ENCODE data around the gene PLAC1. TPM values are rescaled to one million over a fixed set of nuclear protein-coding genes. Genes with fewer than 3 reads are reported as not detected.

The PLAC1 gene
- 0.04 TPM for polyA plus RNA-seq
- long read RNA-seq, donor 1: 0 reads
- long read RNA-seq, donor 2: 0 reads
- long read RNA-seq, donor 3: 0 reads
- long read RNA-seq, donor 4: 0 reads
- long read RNA-seq, donor 5: 0 reads
- long read RNA-seq, donor 6, partial matches to known transcripts: 0 of 1 reads
- long read RNA-seq, donor 6, other reads (novel, unspliced or antisense): 0 of 1 reads
- long read RNA-seq, donor 7: 0 reads
- long read RNA-seq, donor 8: 0 reads
- long read RNA-seq, donor 9: 0 reads
- long read RNA-seq, donor 10: 0 reads
- long read RNA-seq, donor 11: 0 reads

- Histone ChIP-seq H3K36me3 (ENCODE audit: control insufficient read depth, insufficient read depth, low read length) (no peaks in the 10 kb centered on the region), H3K9me3 (ENCODE audit: control insufficient read depth, low read depth, low read length) (no peaks in the 10 kb centered on the region), H3K4me1 (ENCODE audit: control insufficient read depth, insufficient read depth, low read length) (no peaks in the 10 kb centered on the region), H3K27ac (ENCODE audit: low read length) (no peak within 1 kb of the TSS), H3K4me3 (ENCODE audit: low read length) (no peak within 1 kb of the TSS), H3K27me3 (ENCODE audit: control insufficient read depth, insufficient read depth, low read length) (no peaks in the 10 kb centered on the region)
- no CpG with 5 or more reads among the region's 5 CpGs for WGBS (ENCODE audit: insufficient coverage, low lambda C conversion rate)
- DNase-seq: no peak
These were observed at the start of gene PLAC1 for GRCh38 chrX:134658002-134658759. PLAC1 (minus strand) TSS chrX:134658471; CDS start chrX:134566682, 91,789 bp downstream.

GRCh38 chrX:134706138-134706537, 47.9 kb upstream of the PLAC1 start:
- H3K9me3 ChIP-seq (ENCODE audit: control insufficient read depth, low read depth, low read length): no peaks in the 10 kb centered on the region
- no CpG with 5 or more reads among the region's 5 CpGs for WGBS (ENCODE audit: insufficient coverage, low lambda C conversion rate)

GRCh38 chrX:134695999-134696398, 37.7 kb upstream of the PLAC1 start:
- Histone ChIP-seq H3K36me3 (ENCODE audit: control insufficient read depth, insufficient read depth, low read length) (no peaks in the 10 kb centered on the region), H3K27me3 (ENCODE audit: control insufficient read depth, insufficient read depth, low read length) (no peaks in the 10 kb centered on the region), H3K9me3 (ENCODE audit: control insufficient read depth, low read depth, low read length) (no peaks in the 10 kb centered on the region), H3K27ac (ENCODE audit: low read length) (no peak overlapping the region), H3K4me3 (ENCODE audit: low read length) (no peak overlapping the region), H3K4me1 (ENCODE audit: control insufficient read depth, insufficient read depth, low read length) (no peaks in the 10 kb centered on the region)
- no peak for DNase-seq
- no CpG with 5 or more reads among the region's 1 CpG for WGBS (ENCODE audit: insufficient coverage, low lambda C conversion rate)

More at GRCh38 chrX:134706138-134706537, 47.9 kb upstream of the PLAC1 start:
- Histone ChIP-seq H3K36me3 (ENCODE audit: control insufficient read depth, insufficient read depth, low read length) (no peaks in the 10 kb centered on the region), H3K27me3 (ENCODE audit: control insufficient read depth, insufficient read depth, low read length) (no peaks in the 10 kb centered on the region), H3K4me1 (ENCODE audit: control insufficient read depth, insufficient read depth, low read length) (no peaks in the 10 kb centered on the region), H3K27ac (ENCODE audit: low read length) (no peak overlapping the region), H3K4me3 (ENCODE audit: low read length) (no peak overlapping the region)
- DNase-seq: no peak

GRCh38 chrX:134694333-134695322, 36.4 kb upstream of the PLAC1 start:
- no peaks in the 10 kb centered on the region for H3K4me1 ChIP-seq (ENCODE audit: control insufficient read depth, insufficient read depth, low read length)
- no peak for DNase-seq
- WGBS (ENCODE audit: insufficient coverage, low lambda C conversion rate): no CpG with 5 or more reads among the region's 5 CpGs
- no peaks in the 10 kb centered on the region for H3K9me3 ChIP-seq (ENCODE audit: control insufficient read depth, low read depth, low read length)
- no peaks in the 10 kb centered on the region for H3K27me3 ChIP-seq (ENCODE audit: control insufficient read depth, insufficient read depth, low read length)
- H3K4me3 ChIP-seq (ENCODE audit: low read length): no peak overlapping the region
- no peaks in the 10 kb centered on the region for H3K36me3 ChIP-seq (ENCODE audit: control insufficient read depth, insufficient read depth, low read length)
- no peak overlapping the region for H3K27ac ChIP-seq (ENCODE audit: low read length)

GRCh38 chrX:134693644-134694043, 35.4 kb upstream of the PLAC1 start:
- no peak for DNase-seq
- Histone ChIP-seq H3K27ac (ENCODE audit: low read length) (no peak overlapping the region), H3K4me1 (ENCODE audit: control insufficient read depth, insufficient read depth, low read length) (no peaks in the 10 kb centered on the region), H3K27me3 (ENCODE audit: control insufficient read depth, insufficient read depth, low read length) (no peaks in the 10 kb centered on the region), H3K36me3 (ENCODE audit: control insufficient read depth, insufficient read depth, low read length) (no peaks in the 10 kb centered on the region), H3K4me3 (ENCODE audit: low read length) (no peak overlapping the region), H3K9me3 (ENCODE audit: control insufficient read depth, low read depth, low read length) (no peaks in the 10 kb centered on the region)
- WGBS (ENCODE audit: insufficient coverage, low lambda C conversion rate): no CpG with 5 or more reads among the region's 2 CpGs

GRCh38 chrX:134692990-134693389, 34.7 kb upstream of the PLAC1 start:
- no CpG with 5 or more reads among the region's 1 CpG for WGBS (ENCODE audit: insufficient coverage, low lambda C conversion rate)
- Histone ChIP-seq H3K36me3 (ENCODE audit: control insufficient read depth, insufficient read depth, low read length) (no peaks in the 10 kb centered on the region), H3K9me3 (ENCODE audit: control insufficient read depth, low read depth, low read length) (no peaks in the 10 kb centered on the region), H3K27me3 (ENCODE audit: control insufficient read depth, insufficient read depth, low read length) (no peaks in the 10 kb centered on the region), H3K4me1 (ENCODE audit: control insufficient read depth, insufficient read depth, low read length) (no peaks in the 10 kb centered on the region), H3K27ac (ENCODE audit: low read length) (no peak overlapping the region), H3K4me3 (ENCODE audit: low read length) (no peak overlapping the region)
- DNase-seq: no peak

- DNase-seq: no peak
- Histone ChIP-seq H3K4me1 (ENCODE audit: control insufficient read depth, insufficient read depth, low read length) (no peaks in the 10 kb centered on the region), H3K9me3 (ENCODE audit: control insufficient read depth, low read depth, low read length) (no peaks in the 10 kb centered on the region), H3K27me3 (ENCODE audit: control insufficient read depth, insufficient read depth, low read length) (no peaks in the 10 kb centered on the region), H3K4me3 (ENCODE audit: low read length) (no peak overlapping the region), H3K36me3 (ENCODE audit: control insufficient read depth, insufficient read depth, low read length) (no peaks in the 10 kb centered on the region), H3K27ac (ENCODE audit: low read length) (no peak overlapping the region)
- no CpG with 5 or more reads among the region's 1 CpG for WGBS (ENCODE audit: insufficient coverage, low lambda C conversion rate)
These were observed 34.0 kb upstream of the PLAC1 start for GRCh38 chrX:134692233-134692632.

GRCh38 chrX:134691453-134691852, 33.2 kb upstream of the PLAC1 start:
- no peaks in the 10 kb centered on the region for H3K9me3 ChIP-seq (ENCODE audit: control insufficient read depth, low read depth, low read length)
- no peak for DNase-seq
- H3K4me1 ChIP-seq (ENCODE audit: control insufficient read depth, insufficient read depth, low read length): no peaks in the 10 kb centered on the region
- no peak overlapping the region for H3K27ac ChIP-seq (ENCODE audit: low read length)
- no CpG with 5 or more reads among the region's 7 CpGs for WGBS (ENCODE audit: insufficient coverage, low lambda C conversion rate)
- H3K4me3 ChIP-seq (ENCODE audit: low read length): no peak overlapping the region
- H3K36me3 ChIP-seq (ENCODE audit: control insufficient read depth, insufficient read depth, low read length): no peaks in the 10 kb centered on the region
- no peaks in the 10 kb centered on the region for H3K27me3 ChIP-seq (ENCODE audit: control insufficient read depth, insufficient read depth, low read length)

- H3K36me3 ChIP-seq (ENCODE audit: control insufficient read depth, insufficient read depth, low read length): no peaks in the 10 kb centered on the region
- H3K4me1 ChIP-seq (ENCODE audit: control insufficient read depth, insufficient read depth, low read length): no peaks in the 10 kb centered on the region
- no CpG with 5 or more reads among the region's 1 CpG for WGBS (ENCODE audit: insufficient coverage, low lambda C conversion rate)
- no peaks in the 10 kb centered on the region for H3K9me3 ChIP-seq (ENCODE audit: control insufficient read depth, low read depth, low read length)
- no peak for DNase-seq
- no peak overlapping the region for H3K4me3 ChIP-seq (ENCODE audit: low read length)
- no peak overlapping the region for H3K27ac ChIP-seq (ENCODE audit: low read length)
- H3K27me3 ChIP-seq (ENCODE audit: control insufficient read depth, insufficient read depth, low read length): no peaks in the 10 kb centered on the region
These were observed 30.6 kb upstream of the PLAC1 start for GRCh38 chrX:134688839-134689238.

Measured in large intestine (tissue), 12 donors.